HPDE6-E6E7 (cell line): ENCODE data around the gene MIA3.
A peak's percentile ranks its signal among the peaks of the same experiment; 100 is the strongest.
"Not testable (repeated sequence)": the region's sequence is repeated elsewhere in the genome, so short reads cannot be mapped to it uniquely, and the experiment has no call there.

Source experiments
- DNase-seq: peaks from one replicate; pipeline ENCODE4 v3.0.0; 2011; ENCODE audit warnings: missing footprints; ENCODE audit errors: extremely low spot score

The MIA3 gene

GRCh38 chr1:222622765-222623164 is 4.9 kb downstream of the MIA3 start:
- DNase-seq, result no peak

DNA sequence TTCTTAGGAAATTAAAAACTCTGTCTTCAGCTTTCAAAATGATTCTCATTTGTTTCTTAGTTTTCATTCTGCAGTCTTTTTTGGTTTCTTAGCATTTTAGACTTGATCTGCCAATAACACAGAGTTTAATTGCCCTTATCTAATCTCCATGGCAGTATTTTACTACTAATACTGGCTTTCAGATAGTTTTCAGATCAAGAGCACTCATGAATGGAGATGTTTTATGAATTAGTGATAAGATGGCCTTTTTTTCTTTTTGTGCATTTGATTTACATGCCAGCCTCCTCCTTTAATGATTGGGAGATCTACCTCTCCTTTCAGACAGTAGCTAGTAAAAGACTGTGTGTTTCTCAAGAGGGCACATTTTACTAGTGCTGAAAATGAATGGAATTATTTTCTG is 5.6 kb downstream of the MIA3 start:
- DNase-seq, result no peak

GRCh38 chr1:222624214-222624613 is 6.3 kb downstream of the MIA3 start:
- DNase-seq, result no peak

DNA sequence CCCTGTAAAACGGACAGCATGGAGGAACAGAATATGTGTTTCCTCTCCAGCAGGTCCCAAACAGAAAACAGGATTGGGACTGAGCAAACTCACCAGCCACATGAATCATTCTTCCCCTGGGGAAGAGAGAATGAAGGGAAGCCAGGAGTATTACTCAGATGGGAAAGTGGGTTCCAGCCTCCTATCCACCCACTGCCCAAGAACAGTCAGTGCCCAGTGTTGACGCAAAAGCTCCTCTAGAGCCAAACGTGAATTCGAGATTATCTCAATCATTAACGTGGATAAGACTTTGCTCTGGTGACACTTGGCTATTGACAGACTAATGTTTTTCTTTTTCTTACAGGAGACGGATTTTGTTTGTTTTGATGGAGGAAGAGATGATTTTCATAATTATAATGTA is 9.3 kb downstream of the MIA3 start:
- DNase-seq, result no peak

DNA sequence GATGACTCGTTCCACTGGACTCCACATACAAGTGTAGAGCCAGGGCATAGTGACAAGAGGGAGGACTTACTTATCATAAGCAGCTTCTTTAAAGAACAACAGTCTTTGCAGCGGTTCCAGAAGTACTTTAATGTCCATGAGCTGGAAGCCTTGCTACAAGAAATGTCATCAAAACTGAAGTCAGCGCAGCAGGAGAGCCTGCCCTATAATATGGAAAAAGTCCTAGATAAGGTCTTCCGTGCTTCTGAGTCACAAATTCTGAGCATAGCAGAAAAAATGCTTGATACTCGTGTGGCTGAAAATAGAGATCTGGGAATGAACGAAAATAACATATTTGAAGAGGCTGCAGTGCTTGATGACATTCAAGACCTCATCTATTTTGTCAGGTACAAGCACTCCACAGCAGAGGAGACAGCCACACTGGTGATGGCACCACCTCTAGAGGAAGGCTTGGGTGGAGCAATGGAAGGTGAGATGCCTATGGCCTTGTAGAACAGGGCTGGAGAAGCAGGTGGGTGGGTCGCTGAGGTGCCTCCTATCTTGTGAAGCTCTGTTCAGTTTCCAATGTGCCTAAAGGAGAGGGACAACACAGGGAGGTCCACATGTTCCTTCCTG is 12.1 kb downstream of the MIA3 start:
- DNase-seq, result no peak

- DNase-seq, result no peak
Observed at GRCh38 chr1:222631611-222632208, 13.8 kb downstream of the MIA3 start.

GRCh38 chr1:222632749-222633148 is 14.9 kb downstream of the MIA3 start:
- DNase-seq, result no peak

DNA sequence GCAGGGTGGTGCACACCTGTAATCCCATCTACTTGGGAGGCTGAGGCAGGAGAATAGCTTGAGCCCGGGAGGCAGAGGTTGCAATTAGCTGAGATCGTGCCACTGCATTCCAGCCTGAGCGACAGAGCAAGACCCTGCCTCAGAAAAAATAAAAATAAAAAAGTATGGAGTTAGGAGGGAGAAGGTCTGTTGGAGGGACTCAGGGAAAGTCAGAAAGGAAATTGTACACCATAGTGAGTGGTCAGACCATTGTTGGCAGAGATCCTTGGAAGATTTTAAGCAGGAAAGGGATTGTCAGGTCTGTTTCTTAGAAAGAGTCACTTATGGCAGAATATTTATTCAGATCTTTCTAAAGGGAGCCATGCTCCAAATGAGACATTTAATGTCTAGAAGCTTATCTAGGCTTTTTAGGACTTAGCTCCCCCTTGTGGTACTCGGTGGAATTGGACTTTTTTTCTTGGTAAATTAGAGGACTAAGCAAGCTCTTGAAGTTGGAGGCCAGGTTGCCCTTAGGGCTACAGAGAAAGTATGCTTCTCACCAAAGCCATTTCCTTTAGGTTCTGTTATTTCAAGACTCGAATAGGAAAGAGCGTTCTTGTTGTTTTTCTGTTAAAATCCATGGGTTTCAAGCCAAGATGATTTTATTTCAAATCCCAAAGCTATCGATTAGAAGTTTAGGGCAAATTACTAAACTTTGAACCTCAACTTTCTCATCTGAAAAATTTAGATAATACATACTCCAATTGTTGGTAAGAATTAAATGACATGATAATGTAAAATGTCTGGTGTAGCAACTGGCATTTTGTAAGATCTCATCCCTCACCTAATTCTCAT is 16.5 kb downstream of the MIA3 start:
- peak; percentile 26 for DNase-seq

DNA sequence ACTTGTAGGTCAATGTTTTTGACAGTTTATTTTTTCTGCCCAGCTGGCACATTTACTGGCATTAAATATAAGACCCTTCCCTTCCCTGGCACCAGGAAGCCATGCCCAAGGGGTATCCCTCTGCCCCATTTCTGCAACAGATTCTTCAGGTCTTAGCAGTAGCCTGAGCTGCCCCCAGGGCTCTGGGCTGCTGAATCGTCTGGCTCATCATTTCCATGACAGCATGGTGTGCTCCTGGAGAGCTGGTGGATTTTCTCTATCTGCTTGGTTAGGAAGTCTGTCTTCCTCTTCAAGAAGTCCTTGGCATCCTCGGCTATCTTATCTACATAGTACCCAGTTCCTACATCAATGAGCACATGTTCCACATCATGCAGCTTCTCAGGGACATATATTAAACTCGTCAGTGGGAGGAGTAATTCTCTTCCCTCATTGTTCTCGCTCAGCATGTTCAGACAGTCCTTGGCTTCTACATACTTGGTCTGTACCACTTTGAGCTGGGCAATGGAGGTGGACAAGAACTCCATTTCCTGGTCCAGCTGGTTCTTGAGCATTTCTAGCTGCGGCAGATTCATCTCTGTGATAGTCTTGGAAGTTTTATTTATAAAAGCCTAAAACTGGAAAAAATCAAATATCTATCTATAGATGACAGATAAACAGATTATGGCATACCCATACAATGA is 23.5 kb downstream of the MIA3 start:
- no peak for DNase-seq

GRCh38 chr1:222642468-222642867 is 24.6 kb downstream of the MIA3 start:
- no peak for DNase-seq

DNA sequence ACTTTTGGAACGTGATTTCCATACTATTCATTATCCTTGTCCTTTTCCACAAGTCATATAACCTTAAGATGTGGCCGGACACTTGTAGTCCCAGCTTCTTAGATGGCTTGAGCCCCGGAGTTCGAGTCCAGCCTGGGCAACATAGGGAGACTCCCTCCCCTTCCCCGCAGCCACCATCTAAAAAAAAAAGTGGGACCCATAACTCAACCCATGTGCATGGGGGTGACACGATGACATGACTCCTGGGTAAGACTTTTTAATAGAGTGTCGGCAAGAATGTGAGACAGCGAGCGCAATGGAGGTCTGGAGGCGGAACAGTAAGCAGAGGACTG is 25.7 kb downstream of the MIA3 start:
- DNase-seq, result no peak

DNA sequence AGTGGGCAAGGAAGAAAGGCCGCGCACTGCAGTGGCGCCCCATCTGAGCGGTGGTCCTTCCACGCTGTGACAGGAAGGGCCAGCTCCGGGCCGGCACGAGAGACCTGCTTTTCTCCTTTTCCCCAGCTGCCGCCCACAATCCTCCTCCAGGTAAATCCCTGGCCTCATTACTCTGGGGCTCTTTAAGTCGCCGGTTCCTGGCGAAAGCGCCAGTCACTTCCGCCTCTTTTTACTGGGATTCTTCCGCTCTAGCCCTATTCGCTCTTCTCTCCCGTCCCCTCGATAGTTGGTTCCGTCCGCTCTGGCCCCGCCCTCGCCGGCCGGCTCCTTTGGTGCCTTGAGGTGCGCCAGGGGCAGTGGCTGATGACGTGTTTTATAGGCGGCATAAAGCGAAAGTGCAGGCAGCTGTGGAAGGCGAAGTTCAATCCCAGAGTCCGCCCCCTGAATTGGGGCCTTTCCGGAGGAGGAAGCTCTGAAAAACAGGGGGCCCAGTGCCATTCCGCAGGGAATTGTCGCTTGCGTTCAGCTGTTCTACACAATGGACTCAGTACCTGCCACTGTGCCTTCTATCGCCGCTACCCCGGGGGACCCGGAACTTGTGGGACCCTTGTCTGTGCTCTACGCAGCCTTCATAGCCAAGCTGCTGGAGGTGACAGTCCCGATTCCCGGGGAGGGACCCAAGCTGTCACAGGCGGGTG is 26.2 kb downstream of the MIA3 start:
- peak; percentile 95 for DNase-seq

DNA sequence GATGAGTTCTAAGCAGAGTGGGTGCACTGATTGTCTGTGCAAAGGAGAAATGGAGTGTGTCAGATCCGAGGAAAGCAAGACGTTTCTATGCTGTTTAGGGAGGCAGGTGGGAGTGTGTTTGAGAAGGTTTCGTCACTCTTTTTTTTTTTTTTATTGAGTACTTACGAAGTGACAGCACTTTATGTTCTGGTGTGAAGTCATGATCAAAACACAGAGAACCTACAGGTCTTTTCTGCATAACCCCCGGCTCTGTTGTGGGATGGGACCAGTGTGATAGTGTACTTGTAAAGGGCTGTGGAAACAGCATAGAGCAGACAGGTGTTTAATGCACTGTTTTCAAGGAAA is 26.7 kb downstream of the MIA3 start:
- no peak for DNase-seq

DNA sequence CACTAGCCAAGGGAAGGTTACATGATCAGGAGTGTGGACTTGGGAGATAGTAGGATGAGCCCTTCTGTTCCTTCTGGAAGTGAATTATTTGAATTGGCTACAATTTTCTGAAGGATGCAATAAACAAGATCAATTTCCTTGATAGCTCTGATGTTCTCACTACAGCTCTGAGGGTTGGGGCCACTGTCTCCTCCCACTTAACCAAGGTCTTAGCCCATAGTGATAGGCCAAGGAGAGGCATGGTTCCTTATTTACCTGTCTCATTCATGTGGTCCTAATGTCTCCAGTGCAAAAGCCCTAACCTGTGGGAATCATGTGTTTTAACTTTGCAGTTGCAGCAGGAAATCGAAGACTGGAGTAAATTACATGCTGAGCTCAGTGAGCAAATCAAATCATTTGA is 34.8 kb downstream of the MIA3 start:
- no peak for DNase-seq

GRCh38 chr1:222653178-222653827 is 35.4 kb downstream of the MIA3 start:
- DNase-seq, result no peak

- no peak for DNase-seq
Observed at GRCh38 chr1:222654849-222655248, 37.0 kb downstream of the MIA3 start.

GRCh38 chr1:222656391-222657155 is 38.7 kb downstream of the MIA3 start:
- DNase-seq, result no peak

DNA sequence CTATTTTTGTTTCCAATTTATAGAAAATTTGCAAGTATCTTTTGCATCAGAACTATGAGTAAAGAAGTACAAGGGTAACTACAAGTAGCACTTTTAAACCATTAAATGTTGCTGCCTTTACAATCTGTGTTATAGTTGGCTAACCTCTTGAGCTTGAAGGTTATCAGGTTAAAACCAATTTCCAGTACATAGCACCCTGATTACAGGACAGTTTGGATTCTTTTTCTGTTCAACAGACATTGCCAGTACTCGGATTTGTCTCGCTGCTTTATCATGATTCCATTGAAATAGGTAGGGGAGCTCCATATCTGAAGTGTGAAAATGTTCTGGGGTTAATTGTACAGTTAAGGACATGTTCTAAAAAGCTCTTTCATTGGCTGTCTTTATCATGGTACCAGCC is 40.0 kb downstream of the MIA3 start:
- DNase-seq, result no peak

GRCh38 chr1:222663431-222663934 is 45.6 kb downstream of the MIA3 start:
- no peak for DNase-seq

GRCh38 chr1:222665964-222666363 is 48.1 kb downstream of the MIA3 start:
- no peak for DNase-seq

DNA sequence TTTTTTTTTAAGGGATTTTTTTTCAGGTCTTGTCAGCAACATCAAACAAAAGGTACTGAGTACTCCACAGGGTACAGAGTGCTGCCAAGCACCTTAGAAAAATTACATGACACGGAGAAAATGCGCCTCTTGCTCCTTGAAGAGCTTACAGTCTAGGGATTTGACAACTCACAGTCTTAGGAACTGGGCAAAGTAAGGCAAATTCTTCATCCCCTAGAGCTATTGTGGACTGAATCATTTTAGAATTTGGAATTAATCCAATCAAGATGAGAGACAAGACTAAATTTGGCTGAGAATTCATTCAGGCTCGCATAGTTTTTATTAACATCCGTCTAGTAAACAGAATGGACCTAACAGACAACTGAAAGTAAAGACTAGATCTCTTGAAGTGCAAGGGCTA is 50.3 kb downstream of the MIA3 start:
- DNase-seq, result not testable (repeated sequence)
